ENCODE results near the gene GOLGA8R.
"Not testable (repeated sequence)": the region's sequence is repeated elsewhere in the genome, so short reads cannot be mapped to it uniquely, and the experiment has no call there.

DNA sequence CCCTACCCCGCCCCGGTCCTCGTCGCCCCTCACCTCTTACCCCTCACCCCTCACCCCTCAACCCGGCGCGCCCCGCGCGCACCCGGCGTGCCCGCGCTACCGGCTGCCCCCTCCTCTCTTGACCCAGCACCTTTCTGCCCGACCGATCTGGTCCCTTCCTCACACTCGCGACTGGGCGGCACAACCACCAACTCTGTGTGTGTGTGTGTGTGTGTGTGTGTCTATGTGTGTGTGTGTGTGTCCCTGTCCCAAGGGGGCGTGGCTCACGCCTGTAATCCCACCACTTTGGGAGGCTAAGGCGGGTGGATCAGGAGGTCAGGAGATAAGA is 20.4 kb downstream of the GOLGA8R start:
- not testable (repeated sequence) for TF ChIP-seq POLR2AphosphoS5 (IDR thresholded peaks at IDR 0.05); EP300 (IDR thresholded peaks at IDR 0.05); POLR2A (IDR thresholded peaks at IDR 0.05; ENCODE audit: low read depth)
- TF ChIP-seq, protein P1, sequence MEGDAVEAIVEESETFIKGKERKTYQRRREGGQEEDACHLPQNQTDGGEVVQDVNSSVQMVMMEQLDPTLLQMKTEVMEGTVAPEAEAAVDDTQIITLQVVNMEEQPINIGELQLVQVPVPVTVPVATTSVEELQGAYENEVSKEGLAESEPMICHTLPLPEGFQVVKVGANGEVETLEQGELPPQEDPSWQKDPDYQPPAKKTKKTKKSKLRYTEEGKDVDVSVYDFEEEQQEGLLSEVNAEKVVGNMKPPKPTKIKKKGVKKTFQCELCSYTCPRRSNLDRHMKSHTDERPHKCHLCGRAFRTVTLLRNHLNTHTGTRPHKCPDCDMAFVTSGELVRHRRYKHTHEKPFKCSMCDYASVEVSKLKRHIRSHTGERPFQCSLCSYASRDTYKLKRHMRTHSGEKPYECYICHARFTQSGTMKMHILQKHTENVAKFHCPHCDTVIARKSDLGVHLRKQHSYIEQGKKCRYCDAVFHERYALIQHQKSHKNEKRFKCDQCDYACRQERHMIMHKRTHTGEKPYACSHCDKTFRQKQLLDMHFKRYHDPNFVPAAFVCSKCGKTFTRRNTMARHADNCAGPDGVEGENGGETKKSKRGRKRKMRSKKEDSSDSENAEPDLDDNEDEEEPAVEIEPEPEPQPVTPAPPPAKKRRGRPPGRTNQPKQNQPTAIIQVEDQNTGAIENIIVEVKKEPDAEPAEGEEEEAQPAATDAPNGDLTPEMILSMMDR (IDR thresholded peaks at IDR 0.05) = not testable (repeated sequence)

Data from esophagus muscularis mucosa (tissue), 4 donors.